Thyroid gland (tissue), 4 donors: ENCODE measurements around the gene C6orf52. TPM values are rescaled to one million over a fixed set of nuclear protein-coding genes. Genes with fewer than 3 reads are reported as not detected.

Experiments used
- DNase-seq, 2 donors: peaks; one replicate each; pipeline ENCODE4 v3.0.0-alpha.2; 2019
- H3K27ac ChIP-seq, 3 donors: fragments of 200-600 bp; sonication (generic); 1 replicate in 2 of 3; 2 replicates in 1 of 3; pipeline ENCODE4 v1.5.1; 2016 to 2019; ENCODE audit warnings: mild to moderate bottlenecking in 1 of 3, moderate library complexity in 1 of 3
- H3K27me3 ChIP-seq: fragments of 200-600 bp; sonication (generic); one replicate; pipeline ENCODE4 v1.5.1; 2019
- H3K36me3 ChIP-seq, 2 donors: fragments of 200-600 bp; sonication (generic); one replicate each; pipeline ENCODE4 v1.5.1; 2016 to 2019
- H3K4me1 ChIP-seq, 2 donors: fragments of 200-600 bp; sonication (generic); one replicate each; pipeline ENCODE4 v1.5.1; 2017 to 2019
- H3K4me3 ChIP-seq, 3 donors: fragments of 200-600 bp; sonication (generic); replicated peaks in 1 of 3; 1 replicate in 2 of 3; 2 replicates in 1 of 3; pipeline ENCODE4 v1.5.1; 2016; ENCODE audit warnings: mild to moderate bottlenecking in 1 of 3
- H3K9me3 ChIP-seq: fragments of 200-600 bp; sonication (generic); one replicate; pipeline ENCODE4 v1.5.1; 2017
- POLR2A ChIP-seq, 2 donors: fragments of 450-650 bp; IDR thresholded peaks; one replicate each; pipeline ENCODE4 v1.6.1; 2017; ENCODE audit warnings: antibody characterized with exemption in 2 of 2, mild to moderate bottlenecking in 2 of 2, moderate library complexity in 1 of 2
- WGBS, 2 donors: methylation state at CpG; one replicate each; pipeline ENCODE4 v1.1.5; 2017; 5-methylcytosine and 5-hydroxymethylcytosine counted together
- intact Hi-C: fragments of 100-400 bp; cut with DNase I; formaldehyde crosslinking; loops from one replicate; pipeline ENCODE4 v1.15.1; 2023
- small RNA-seq: library from RNA; depleted of rRNA; stranded (forward); fragments of <200 nt; gene quantifications from one replicate; pipeline ENCODE3, GENCODE V24; 2016
- total RNA-seq, 4 donors: library from RNA; depleted of rRNA; stranded (reverse); fragments of >200 nt; gene quantifications; one replicate each; pipeline ENCODE4 v1.2.3, GENCODE V29; 2016
- TF ChIP-seq, protein P1 (sequence below), 6 experiments: fragments of 200-600 bp in 3 of 6; fragments of 450-650 bp in 3 of 6; sonication (generic) in 3 of 6; IDR thresholded peaks; one replicate each; pipeline ENCODE4 v1.5.1; 2016 to 2019; ENCODE audit warnings: antibody characterized with exemption in 6 of 6, mild to moderate bottlenecking in 2 of 6, inconsistent platforms in 1 of 6, moderate library complexity in 1 of 6

The C6orf52 gene
- total RNA-seq, 4 donors from 2014 or later, result not detected

GRCh38 chr6:10626154-10626741 lies 68.2 kb downstream of the C6orf52 start:
- Histone ChIP-seq H3K9me3 (no peaks in the 10 kb centered on the region), H3K27me3 (no peaks in the 10 kb centered on the region), H3K4me1 (no peaks in the 10 kb centered on the region), H3K36me3 (no peaks in the 10 kb centered on the region), H3K27ac (no peak overlapping the region), H3K4me3 (no peak overlapping the region)
- DNase-seq, result no peak
- intact Hi-C loops, result no loop called here
- WGBS, 2 donors, result 80% methylated on average over 9 of the region's 9 CpGs
- no peak for TF ChIP-seq POLR2A (IDR thresholded peaks at IDR 0.05)
- TF ChIP-seq, protein P1, sequence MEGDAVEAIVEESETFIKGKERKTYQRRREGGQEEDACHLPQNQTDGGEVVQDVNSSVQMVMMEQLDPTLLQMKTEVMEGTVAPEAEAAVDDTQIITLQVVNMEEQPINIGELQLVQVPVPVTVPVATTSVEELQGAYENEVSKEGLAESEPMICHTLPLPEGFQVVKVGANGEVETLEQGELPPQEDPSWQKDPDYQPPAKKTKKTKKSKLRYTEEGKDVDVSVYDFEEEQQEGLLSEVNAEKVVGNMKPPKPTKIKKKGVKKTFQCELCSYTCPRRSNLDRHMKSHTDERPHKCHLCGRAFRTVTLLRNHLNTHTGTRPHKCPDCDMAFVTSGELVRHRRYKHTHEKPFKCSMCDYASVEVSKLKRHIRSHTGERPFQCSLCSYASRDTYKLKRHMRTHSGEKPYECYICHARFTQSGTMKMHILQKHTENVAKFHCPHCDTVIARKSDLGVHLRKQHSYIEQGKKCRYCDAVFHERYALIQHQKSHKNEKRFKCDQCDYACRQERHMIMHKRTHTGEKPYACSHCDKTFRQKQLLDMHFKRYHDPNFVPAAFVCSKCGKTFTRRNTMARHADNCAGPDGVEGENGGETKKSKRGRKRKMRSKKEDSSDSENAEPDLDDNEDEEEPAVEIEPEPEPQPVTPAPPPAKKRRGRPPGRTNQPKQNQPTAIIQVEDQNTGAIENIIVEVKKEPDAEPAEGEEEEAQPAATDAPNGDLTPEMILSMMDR (IDR thresholded peaks at IDR 0.05), result no peak

GRCh38 chr6:10624836-10625235 lies 69.6 kb downstream of the C6orf52 start:
- H3K27ac ChIP-seq, result no peak overlapping the region
- no peak overlapping the region for H3K4me3 ChIP-seq
- no peaks in the 10 kb centered on the region for H3K4me1 ChIP-seq
- intact Hi-C loops, result no loop called here
- WGBS, 2 donors, result 94% methylated on average over 5 of the region's 5 CpGs
- no peak for TF ChIP-seq POLR2A (IDR thresholded peaks at IDR 0.05)
- TF ChIP-seq, protein P1 (IDR thresholded peaks at IDR 0.05), result no peak
- DNase-seq, result no peak
- H3K9me3 ChIP-seq, result no peaks in the 10 kb centered on the region
- no peaks in the 10 kb centered on the region for H3K36me3 ChIP-seq
- no peaks in the 10 kb centered on the region for H3K27me3 ChIP-seq

GRCh38 chr6:10621847-10622246 lies 72.6 kb downstream of the C6orf52 start:
- Histone ChIP-seq H3K27me3 (no peaks in the 10 kb centered on the region), H3K9me3 (no peaks in the 10 kb centered on the region), H3K27ac (no peak overlapping the region), H3K4me3 (no peak overlapping the region), H3K4me1 (no peaks in the 10 kb centered on the region), H3K36me3 (no peaks in the 10 kb centered on the region)
- 87 to 93% methylated on average over 4 of the region's 4 CpGs for WGBS, 2 donors
- no peak for DNase-seq
- TF ChIP-seq, protein P1 (IDR thresholded peaks at IDR 0.05), result no peak
- TF ChIP-seq POLR2A (IDR thresholded peaks at IDR 0.05), result no peak
- intact Hi-C loops, result no loop called here

Small RNA genes within 50 kb of the gene (small RNA-seq; reads per million reads assigned to genes)
- gene RF00019, result not detected

Other genes with a start within 250 kb of the C6orf52 start
- 1 to 10 TPM; 4.0 to 9.8 (median 8.0) TPM for gene GCNT2, start 173.3 kb downstream of the C6orf52 start, total RNA-seq
- gene PAK1IP1, start 356 bp upstream of the C6orf52 start, total RNA-seq, result 10 to 100 TPM in 3 of 4 donors, 1 to 10 TPM in 1; 8.8 to 15.6 (median 12.7) TPM
- 100 to 1,000 TPM; 103 to 215 (median 162) TPM for gene TMEM14C, start 28.5 kb upstream of the C6orf52 start, total RNA-seq
- gene TMEM14B, start 53.2 kb upstream of the C6orf52 start, total RNA-seq, result 100 to 1,000 TPM; 114 to 217 (median 197) TPM
- gene MAK, start 143.9 kb upstream of the C6orf52 start, total RNA-seq, result under 1 TPM in 1 of 4 donors, not detected in 3; 0.21 TPM
- not detected for gene GCM2, start 187.4 kb upstream of the C6orf52 start, total RNA-seq
- 1 to 10 TPM in 3 of 4 donors, under 1 TPM in 1; 0.78 to 4.5 (median 1.8) TPM for gene SYCP2L, start 192.4 kb upstream of the C6orf52 start, total RNA-seq